Fibroblast of skin of left quadriceps (primary cell): ENCODE measurements around the gene CNTFR.

Experiments used
- DNase-seq, 2 experiments: peaks; one replicate each; pipeline ENCODE4 v3.0.0-alpha.2; 2013; ENCODE audit warnings: low read depth in 2 of 2

CNTFR gene

DNA sequence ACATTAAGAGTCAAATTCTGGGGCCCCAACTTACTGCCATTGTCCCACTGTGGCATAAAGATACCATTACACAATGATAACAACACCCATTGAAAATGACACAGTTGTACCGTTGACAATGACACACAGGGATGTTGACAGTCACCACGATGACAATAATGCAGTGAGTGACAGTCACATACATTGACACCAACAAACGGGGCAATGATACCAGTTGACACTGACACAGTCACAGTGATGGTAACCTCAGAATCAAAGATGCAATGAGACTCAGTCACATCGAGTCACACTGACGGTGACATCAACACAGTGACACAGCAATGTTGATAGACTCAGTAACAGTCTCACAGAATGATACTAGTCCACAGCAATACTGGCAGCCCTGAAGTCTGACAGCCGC lies 16.9 kb downstream of the CNTFR start:
- no peak for DNase-seq

GRCh38 chr9:34572092-34572491 lies 17.4 kb downstream of the CNTFR start:
- no peak for DNase-seq

- no peak for DNase-seq
Measured at GRCh38 chr9:34571481-34571810, 18.1 kb downstream of the CNTFR start.

- no peak for DNase-seq
Measured at GRCh38 chr9:34570809-34571480, 18.6 kb downstream of the CNTFR start.

DNA sequence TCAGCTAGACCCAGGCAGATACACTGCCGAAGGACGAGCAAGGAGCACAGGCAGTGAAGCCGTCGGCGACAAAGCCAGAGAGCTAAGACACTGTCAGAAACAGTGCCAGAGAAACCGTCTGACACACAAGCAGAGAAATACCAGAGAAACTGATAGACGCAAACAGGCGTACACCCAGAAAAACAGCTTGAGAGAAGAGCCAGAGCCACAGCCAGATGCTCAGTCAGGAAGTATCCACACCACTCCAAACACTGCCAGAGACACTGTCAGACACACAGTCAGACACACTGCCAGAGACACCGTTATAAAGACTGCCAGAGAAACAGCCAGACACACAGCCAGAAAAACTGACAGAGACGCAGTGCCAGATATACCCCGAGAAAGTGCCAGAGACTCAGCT lies 19.1 kb downstream of the CNTFR start:
- DNase-seq = no peak

DNA sequence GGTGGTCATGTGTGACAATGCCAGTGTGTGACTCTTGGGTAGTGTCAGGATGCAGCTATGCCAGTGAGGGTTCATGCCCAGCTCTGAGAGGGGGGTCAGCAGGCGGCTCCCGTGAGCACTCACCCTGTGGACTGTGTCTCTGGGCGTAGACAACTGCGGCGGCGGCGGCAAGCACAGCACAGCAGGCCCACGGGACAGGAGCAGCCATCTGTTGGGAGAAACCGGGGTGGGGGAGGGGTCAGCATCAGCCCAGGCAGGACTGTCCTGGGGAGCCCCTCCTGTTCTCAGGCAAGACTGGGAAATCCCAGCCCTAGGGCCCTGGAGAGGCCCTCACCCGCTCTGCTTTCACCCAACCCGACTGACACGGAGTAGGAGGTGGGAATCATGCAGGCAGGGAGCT lies 20.8 kb downstream of the CNTFR start:
- DNase-seq = no peak

- no peak for DNase-seq
Measured at GRCh38 chr9:34568133-34568532, 21.4 kb downstream of the CNTFR start.

GRCh38 chr9:34566972-34567371 lies 22.6 kb downstream of the CNTFR start:
- no peak for DNase-seq

DNA sequence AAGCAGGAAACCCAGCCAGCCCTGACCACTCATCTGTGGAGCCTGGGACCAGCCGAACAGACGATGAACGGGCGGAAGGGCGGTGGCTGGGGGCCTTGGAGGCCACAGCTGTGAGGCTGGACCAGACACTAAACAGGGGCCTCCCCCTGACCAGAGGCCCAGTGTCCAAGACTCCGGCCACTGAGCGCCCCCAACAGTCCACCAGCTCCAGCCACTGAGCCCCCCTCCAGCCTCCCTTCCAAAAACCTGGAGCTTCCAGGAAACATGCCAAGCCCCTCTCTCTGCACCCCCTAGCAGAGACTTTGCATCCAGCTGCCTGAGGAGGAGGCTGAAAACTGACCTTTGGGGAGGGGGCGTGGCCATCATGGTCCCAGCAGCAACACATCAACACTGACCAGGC lies 23.2 kb downstream of the CNTFR start:
- no peak for DNase-seq

DNA sequence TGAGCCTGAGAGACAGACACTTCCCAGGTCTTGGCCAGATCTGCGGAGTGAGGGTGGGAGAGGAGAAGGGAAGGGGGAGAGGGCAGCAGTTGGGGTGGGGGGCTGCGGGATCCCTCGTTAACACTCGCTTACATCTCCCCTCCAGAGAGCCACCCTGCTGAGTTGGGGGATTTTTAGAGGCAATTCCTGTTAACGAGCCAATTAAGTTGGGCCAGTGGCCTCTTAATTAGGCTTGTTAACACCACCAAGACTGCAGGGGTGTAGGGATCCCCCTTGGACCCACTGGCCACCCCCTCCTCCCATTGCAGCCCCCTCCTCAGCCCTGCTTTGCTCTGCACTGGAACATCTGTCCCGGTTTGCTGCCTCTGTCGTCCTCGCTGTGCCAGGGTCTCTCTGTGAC lies 23.7 kb downstream of the CNTFR start:
- DNase-seq = no peak

- DNase-seq = no peak
Measured at GRCh38 chr9:34564617-34565016, 24.9 kb downstream of the CNTFR start.

GRCh38 chr9:34563262-34563661 lies 26.3 kb downstream of the CNTFR start:
- no peak for DNase-seq

- DNase-seq = no peak
Measured at GRCh38 chr9:34562135-34562745, 27.3 kb downstream of the CNTFR start.

DNA sequence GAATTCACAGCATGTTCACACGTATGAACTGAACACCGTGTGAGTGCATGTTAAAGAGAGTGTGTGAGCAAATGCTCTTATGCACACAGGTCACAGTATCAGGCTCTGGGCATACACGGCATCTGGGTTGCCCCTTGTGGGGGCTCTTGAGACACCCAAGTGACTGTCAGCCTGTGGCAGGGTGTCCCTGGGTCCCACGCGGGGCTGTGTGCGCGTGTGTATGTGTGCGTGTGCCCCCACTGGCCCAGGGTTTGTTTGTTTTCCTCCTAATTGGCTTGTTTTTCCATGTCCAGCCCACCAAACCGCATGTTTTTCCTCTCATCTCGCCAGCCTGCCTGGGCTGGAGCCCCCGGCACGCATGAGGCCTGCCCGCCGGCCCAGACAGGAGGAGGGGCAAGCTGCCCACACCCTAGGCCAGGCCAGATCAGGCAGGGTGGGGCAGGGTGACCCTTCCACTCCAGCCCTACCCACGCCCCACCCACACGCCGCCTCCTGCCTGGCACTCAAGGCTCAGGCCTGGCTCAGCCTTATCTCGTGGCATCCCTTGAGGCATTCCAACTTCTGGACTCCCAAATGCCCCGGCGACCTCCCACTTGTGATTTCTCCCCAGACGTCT lies 28.8 kb downstream of the CNTFR start:
- DNase-seq = no peak

DNA sequence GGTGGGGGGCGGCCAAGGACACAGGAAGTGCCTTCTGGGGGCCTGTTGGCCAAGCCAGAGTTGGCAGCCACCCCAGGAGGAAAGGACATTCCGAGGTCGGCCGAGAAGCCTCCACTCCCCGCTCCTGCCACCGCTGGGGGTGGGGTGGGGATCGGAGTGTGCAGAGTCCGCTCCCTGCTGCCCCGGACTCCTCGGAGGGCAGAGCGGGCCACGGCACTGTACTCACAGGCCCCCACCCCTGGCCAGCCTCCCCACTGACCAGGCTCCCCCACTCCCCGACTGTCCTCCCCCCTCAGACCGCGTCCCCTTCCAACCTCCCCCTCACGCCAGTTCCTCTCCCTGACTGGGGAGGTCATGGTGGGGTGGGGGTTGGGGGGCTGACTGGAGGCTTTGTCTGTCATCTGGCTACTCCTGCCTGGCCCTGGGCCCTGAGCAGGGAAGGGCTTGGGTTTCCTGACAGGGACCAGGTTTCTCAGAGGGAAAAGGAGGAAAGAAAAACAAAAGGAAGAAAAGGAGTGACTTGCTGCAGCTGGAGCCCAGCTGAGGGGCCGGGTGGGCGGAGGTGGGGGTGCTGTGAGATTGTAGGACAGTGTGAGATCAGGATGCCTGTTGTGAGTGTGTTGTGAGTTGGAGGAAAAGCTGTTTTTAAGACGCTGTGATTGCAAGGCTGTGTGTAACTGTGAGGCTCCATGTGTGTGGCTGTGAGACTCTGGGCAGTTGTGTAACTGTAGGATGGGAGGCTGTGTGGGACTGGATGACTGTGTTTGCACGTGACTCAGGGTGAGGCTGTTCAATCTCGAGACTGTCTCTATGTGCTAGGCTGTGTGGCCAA lies 29.7 kb downstream of the CNTFR start:
- no peak for DNase-seq

GRCh38 chr9:34558919-34559623 lies 30.5 kb downstream of the CNTFR start:
- DNase-seq = no peak

DNA sequence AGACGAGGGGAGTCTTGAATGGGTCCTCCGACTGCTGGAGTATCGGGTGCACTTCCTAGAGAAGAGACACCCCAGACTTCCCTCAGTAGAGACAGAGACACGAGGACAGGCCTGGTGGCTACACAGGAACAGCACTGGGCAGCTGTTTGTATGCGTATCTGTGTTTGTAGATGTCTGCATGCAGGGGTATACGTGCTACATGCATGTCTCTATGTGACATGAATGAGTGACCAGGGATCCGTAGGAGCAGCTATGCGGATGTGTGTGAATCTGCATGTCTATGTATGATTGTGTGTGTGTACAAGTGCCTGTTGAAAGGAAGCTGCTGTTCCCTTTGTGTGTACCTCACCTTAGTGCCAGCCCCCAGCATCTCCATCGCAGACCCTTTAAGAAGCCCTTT lies 31.2 kb downstream of the CNTFR start:
- DNase-seq = no peak

GRCh38 chr9:34557426-34558321 lies 31.9 kb downstream of the CNTFR start:
- DNase-seq = no peak

DNA sequence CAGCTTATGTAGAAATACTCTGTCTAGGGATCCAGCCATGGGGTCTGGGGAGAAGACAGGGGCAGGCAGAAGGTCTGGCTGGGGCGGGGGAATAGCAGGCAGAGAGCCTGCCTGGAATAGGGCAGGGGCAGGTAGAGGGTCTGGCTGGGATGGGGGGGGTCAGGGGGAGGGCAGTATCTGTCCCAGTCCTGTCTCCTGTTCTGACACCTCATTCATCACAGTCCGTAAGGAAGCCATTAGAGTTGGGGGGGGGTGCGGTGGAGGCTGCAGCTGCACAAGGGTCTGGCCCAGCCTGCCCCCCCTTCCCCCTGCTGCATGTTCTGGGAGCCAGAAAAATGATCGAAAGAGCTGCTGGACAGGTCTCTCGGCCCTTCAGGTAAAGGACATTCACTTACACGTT lies 32.6 kb downstream of the CNTFR start:
- DNase-seq = no peak

- no peak for DNase-seq
Measured at GRCh38 chr9:34555936-34556525, 33.5 kb downstream of the CNTFR start.

GRCh38 chr9:34555500-34555899 lies 34.0 kb downstream of the CNTFR start:
- DNase-seq = no peak
